Measurements from ENCODE around the gene ARHGAP20. TPM values are rescaled to one million over a fixed set of nuclear protein-coding genes. Genes with fewer than 3 reads are reported as not detected.

Gene ARHGAP20
- 13.8 and 16.0 TPM in 2 replicates for total RNA-seq

GRCh38 chr11:110711776-110712658, at the start of gene ARHGAP20:
Gene ARHGAP20 (minus strand): TSS chr11:110712437. CDS start chr11:110712231, 206 bp downstream.

All from smooth muscle cell of trachea (primary cell).